HG03066 (cell line): ENCODE measurements around the gene LHX3.

ENCODE experiments used
- ATAC-seq: cut with Tn5 transposase; IDR thresholded peaks from one replicate; pipeline ENCODE4 v1.9.1; 2021; ENCODE audit warnings: low read depth; ENCODE audit not compliant: unreplicated experiment

LHX3 gene

DNA sequence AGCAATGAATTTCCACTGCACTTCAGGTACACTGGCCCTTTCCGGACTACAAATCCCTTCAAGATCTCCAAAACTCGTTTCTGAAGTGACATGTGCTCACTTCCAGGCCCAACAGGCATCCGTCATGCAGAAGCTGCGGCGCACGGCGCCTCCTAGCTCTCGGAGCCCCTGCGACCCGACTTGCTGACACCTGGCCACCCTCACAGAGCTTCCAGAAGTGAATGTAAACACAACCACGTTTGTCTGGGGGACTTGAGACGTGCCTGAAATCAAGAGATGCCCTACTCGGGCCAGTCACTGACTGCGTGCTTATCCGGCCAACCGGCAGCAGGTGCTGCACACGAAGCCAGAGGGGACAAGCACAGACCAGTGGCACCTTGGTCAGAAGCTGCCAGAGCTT is 4.9 kb upstream of the LHX3 start:
- no peak for ATAC-seq

DNA sequence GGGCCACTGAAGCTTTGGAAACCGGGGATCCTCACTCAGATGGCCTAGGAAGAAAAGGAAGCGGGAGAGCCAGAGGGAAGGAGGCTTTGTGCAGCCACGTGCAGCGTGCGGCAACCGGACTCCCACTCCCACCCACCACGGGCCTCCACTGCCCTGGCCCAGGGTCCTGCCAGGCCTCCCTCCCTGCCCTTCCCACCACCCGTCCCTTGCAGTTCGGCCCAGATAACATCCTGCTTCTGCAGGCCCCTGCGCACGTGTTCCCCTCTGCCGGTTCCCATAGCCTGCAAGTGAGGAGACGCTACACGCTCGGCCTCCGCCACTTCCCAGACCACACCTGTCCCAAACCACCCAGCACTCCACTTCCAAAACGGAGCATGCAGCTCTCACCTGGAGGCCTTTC is 4.3 kb upstream of the LHX3 start:
- ATAC-seq = no peak

DNA sequence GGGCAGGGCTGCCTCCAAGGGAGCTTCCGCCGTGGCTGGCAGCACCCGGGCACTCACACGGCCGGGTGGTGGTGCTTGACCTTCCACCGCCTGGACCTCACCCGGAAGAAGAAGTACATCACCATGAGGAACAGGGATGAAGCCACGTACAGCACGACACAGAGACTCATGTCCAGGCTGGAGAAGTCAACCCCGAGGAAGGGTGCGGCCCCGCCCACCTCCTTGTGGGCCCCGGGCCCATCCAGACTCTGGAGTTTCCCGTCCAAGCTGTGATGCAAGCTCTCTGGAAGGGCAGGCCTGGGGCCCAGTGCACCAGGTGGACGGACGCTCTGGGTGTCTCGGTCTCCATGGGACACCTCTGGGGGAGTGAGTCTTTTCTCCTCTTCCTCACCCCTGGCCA is 3.7 kb upstream of the LHX3 start:
- no peak for ATAC-seq

DNA sequence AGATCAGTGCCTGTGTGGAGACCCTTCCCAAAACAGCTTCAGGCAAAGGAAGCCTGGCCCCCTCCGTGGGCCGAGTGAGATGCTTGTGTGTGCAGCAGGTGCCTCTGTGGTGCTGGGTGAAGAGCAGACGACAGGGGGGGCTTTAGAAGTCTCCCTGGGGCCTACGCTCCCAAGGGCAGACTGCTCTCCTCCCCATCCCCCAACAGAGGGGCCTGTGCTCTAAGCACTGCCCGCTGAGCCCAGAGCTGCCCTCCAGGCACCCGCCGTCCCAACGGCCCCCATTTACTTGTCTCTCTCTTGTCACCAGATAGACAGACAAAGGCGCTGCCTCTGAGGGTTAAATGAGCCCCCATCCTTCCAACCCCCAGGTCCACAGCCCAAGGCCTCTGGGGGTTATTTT is 2.7 kb upstream of the LHX3 start:
- no peak for ATAC-seq

DNA sequence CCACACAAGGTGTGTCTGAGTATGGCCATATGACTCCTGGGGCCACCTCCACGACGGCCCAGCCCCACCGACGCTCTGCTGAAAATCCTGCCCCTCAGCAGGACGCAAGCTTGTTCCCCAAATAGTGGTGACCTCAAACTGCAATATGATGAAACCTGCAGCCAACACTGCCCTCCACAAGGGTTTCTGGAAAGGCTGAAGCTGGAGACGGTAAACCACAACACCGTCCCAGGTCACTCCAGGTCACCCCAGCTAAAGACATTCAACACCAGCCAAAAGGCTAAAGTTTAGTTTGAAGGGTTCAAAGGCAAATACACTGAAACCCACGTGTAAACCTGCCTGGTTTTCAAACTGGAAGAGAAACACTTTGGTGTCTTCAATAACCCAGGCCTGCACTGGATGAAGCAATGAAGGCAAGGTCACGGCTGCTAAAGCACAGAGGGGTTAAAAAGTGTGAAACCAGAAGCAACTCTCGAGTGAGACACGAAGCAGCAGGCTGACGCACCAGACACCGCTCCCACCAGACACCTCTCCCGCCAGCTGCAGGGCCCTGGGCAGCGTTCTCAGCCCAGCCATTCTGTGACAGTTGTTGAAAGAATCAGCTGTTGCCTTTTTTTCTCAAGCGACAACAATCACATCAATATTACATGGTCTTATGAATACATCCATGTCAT is 1.8 kb upstream of the LHX3 start:
- no peak for ATAC-seq

DNA sequence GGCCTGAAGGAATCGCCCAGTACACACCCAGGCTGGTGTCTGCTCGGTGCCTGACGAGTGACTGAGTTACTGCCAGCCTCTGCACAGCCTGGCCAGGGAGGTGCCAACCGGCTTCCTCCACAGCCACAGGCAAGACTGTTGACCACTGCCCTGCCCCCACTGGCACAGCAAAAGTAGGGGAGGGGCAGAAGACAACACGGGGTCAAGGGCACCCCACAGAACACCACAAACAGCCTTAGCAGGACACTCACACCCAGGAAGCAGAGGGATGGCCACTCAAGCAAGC is 722 bp upstream of the LHX3 start:
- ATAC-seq = no peak

DNA sequence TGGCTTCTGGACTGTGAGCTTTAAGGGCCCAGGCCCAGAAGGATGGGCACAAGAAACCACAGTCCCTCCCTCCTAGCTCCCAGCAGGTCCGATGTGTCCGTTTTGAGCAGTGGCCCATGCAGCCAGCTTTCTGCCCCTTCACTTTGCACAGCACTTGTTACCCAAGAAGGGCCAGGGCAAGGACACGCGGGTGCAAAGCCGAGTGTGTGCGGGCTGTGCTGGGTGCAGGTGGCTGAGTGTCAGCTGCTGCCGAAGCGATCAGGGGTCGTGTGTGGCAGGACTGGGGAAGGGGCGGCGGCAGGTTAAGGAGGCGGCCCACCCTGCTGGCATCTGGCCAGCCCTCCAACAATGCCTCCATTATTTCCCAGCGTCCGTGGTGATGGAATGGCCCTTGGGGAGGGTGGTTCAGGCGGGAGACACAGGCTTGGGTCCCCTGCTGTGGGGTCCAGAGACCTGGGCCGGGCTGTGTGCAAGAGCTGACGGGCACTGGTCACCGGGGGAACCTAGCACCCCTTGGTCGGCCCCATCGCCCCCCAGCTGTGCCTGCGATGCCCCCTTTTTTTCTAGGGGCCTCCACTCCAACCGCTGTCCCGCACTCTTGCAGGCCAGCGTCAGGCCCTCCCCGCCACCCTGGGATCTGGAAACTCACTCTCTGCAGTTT is 653 bp downstream of the LHX3 start:
- no peak for ATAC-seq

DNA sequence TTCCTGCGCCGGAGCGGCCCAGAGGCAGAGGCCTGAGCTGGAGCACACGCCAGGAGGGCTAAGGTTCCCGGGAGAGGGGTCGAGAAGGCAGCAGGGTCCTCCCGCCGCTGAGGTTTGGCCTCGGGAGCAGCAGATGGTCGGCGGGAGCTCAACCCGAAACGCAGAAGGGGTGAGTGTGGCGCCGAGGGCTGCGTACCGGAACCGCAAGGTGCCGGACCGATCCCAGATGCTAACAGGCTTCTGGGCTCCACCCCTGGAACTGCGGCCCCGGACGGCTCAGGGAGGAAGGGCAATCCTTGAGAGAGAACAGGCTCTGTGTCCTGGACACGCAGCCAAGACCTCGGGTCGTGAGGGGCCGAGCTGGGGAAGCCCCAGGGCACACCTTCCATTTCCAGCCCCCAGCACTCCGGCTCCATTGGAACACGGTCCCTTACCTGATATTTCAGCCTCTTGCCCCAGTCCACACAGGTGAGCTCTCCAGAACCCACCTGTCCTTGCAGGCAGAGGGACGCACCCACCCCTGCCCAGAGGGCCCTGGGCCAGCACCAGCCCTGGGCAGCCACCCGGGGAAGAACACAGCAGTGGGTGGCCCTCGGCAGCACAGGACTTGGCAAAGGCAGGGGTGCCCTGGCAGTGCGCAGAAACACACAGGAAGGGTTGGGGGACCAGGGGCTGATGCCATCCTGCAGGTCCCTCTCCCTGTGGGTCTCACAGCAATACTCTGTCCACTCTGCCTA is 1.4 kb downstream of the LHX3 start:
- ATAC-seq = no peak

DNA sequence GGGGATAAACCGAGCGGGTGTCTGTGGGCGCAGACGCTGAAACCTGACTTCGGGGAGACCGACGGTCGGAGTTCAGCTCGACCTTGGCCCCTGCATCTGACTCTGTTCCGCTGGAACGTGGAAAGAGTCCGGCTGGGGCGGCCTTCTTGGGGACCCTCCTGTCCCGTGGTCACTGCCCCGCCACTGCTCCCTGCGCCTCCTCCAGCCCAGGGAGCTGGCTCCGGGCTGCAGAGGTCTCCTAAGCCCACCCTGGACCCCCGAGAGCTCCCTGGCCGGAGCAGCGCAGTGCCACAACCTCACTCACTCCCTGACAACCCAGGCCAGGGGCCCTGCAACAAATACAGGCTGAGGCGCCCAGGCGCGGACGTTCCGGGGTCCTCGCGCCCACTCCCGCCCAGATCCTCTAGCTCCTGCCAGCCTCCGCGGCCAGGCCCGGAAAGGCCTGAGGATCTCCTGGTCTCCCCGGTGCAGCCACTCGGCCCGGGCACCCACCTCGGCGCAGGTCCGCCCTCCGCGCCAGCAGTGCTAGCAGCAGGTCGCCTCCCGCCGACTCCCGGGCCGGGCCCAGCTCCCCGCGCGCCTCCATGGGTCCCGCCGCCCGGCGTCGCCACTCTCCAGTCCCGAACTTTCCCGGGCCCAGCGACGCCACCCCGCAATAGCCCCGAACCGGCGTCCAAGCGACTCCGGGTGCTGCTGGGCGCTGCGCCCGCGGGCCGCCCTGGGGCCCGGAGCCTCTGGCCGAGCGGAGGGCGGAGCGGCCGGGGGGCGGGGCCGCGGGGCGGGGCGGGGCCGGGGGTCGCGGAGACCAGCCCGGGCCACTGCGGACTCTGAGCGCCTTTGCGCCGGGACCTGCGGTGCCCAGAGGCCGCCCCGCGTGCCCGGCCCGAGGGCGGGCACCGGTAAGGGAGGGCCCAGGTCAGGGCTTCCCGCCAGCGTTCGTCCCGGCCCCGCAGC is 2.2 kb downstream of the LHX3 start:
- no peak for ATAC-seq

DNA sequence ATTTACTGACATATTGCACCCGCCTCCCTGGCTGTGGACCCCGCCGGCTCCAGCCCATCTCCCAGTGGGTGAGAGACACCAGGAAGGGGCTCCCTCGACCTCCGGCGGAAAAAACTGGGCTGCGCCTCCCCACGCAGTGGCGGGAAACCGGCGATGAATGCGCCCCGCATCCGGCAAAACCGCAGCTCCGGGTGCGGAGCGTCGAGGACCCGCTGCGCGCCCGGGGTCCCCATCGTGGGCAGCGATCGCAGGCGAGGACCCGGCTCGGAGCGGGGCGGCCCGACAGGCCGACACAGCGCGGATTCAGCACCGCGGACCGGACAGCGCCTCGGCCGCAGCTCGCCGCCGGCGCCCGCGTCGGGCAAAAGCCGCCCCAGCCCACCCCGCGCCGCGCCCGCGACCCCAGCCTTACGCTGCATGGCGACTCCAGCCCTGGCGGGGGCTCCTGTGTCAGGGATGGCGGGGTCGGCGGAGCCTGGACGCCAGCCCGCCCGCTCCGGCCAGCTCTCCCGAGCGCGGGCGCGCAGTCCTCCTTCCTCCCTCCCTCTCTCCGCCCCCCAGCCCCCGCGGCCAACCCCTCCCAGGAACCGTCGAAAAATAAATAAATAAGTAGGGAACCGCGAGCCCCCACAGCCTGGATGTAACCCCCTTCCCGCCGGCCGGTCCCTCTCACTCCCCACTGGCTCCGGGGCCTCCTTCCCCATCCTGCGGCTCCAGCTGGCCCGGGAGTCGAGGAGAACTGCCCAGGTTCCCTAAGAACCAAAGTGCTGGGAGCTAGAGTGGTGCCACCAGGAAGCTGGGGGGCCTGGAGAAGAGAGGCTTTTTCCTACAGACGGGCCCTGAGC is 3.1 kb downstream of the LHX3 start:
- no peak for ATAC-seq

DNA sequence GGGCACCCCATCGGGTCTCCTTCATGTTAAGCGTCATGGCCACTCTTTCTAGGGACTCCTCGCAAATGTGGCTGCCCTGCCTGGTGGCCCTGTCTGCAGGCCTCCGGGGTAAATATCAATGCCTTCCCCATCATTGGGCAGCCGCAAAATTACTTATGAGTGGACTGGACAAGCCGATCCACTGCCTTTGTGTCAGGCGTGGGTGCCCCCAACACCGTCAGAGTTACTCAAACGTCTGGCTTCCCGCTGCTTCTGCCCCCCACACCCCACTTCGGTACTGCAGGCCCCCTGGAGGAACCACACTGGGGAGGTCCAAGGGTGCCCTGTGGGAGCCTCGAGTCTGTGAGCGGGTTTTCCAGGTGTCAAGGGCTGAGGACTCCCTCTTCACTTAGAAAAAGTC is 3.8 kb downstream of the LHX3 start:
- no peak for ATAC-seq

DNA sequence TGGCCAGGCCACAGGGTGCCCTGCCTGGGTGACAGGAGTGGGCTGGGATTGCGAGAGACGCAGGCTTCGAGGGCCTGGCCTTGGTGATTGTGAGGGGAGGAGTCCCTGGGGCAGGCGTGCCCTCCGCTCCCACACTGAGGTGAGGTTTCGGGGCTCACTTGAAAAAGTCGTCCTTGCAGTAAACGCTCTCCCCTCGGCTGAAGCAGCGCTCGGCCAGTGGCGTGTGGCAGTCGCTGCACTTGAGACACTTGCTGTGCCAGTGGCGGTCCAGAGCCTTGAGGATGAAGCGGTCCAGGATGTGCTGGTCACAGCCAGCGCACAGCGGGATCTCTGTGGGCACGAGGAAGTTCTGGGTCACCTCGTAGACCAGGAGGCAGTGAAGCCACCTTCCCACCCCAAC is 4.5 kb downstream of the LHX3 start:
- no peak for ATAC-seq

DNA sequence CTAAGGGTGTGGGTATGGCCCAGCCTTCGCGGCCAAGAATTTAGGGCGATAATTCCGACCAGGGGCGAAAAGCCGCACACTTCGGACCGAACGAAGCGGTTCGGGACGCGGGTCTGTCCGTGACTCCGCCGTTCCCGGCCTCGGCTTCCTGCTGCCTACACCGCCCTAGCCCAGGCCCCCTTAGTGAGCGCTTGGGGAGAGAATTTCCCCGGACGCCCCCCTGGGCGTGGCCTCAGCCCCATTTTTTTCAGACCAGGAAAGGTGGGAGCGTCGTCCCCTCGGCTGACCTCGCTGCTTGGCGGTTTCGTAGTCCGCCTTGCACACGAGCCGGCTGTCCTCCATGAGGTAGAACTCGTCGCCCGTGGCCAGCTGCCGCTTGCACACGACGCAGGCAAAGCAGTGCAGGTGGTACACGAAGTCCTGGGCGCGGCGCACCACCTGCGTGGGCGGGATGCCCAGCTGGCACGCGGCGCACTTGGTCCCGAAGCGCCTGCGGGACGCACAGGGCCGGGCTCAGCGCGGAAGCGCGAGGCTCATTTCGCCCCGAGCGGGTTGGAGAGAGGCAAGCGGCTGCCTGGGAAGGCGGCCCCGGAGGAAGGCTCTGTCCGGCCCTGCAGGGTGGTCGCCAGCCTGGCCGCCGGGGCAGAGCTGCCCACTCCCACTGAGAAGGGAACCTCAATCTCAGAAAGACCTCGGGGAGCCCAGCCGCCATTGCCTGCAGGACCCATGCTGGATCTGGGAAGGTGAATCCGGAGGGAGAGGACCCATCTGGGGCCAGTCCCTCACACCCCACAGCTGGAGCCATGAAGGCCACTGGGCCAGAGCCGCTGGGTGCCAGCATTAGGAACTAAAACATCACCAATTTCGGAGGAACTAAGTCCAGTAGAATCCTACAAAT is 5.3 kb downstream of the LHX3 start:
- ATAC-seq = no peak

DNA sequence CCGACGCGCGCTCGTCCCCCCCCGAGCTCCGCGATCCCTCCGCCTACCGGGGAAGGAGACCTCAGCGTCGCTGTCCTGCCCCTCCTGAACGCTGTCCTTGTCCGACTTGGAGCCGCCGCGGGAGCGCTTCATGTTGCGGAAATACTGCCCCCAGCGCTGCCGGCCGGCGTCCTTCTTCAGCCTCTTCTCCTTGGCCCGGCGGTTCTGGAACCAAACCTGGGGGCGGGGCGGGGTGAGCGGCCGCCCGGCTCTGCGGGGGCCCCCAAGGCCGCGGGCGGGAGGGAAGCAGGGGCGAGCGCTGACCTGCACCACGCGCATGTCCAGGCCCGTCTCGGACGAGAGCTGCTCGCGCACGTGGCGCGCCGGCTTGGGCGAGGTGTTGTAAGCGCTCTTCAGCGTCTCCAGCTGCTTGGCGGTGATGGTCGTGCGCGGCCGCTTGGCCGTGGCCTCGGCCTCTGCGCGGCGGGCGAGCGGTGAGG is 6.3 kb downstream of the LHX3 start:
- ATAC-seq = no peak

DNA sequence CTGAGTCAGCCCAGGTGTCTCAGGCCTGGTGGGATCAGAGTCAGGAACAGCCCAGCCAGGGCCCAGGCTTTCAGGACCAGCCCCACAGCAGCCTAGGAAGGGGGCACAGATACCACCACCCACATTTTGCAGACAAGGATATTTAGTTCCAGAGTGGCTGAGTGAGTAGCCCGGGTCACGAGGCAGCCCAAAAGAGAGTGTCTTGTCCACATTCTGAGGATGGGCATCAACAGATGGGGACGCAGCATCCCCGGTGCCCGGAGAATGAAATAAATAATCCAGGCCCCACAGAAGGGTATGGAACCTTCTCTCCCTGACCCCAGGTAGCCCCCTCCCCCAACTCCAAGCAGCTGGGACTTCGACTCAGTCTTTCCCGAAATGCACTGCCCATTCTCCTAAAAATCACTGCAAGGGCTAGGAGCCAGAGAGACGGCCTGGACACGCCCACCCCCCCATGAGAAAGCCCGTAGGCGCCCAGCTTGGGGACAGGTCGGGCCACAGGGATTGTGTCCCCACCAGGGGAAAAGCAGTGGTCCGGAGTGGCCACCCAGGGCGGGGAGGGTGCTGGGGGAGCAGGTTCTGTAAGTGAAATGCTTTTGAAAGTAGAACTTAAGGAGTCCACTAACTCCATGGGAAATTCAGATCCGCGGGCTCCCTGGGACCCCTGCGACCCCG is 6.9 kb downstream of the LHX3 start:
- ATAC-seq = no peak

DNA sequence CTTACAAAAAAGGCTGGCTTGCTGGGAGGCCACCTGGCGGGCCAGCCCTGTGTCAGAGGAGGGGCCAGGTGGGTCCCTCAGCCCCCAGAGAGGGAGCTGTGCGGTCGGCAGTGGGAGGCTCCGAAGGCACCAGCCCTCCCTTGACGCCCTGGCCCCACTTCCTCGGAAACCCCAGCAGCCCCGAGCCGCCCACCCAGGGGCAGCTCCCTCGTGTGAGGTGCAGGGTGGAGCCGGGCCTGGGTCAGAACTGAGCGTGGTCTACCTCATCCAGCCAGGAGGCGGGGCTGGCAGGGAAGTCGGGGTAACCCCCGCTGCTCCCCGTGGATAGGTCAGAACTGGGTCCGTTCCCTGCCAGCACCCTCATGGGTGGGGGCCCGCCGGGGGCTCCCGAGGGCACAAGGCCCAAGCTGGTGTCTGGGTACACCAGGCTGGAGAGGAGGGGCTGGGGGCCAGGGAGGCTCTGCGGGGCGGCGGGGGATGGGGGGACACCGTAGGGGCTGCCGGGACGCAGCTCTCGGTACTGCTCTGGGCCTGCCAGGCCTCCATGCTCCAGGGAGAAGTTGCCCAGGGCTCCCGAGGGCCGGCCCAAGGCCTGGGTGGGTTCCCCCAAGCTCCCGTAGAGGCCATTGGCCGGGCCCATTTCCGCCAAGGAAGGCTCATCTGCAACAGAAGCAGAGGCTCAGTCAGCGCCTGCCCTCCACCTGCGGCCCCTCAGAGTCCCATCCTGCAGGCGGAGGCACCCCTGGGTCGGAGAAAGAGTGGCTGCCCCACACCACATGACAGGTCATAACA is 7.6 kb downstream of the LHX3 start:
- no peak for ATAC-seq

DNA sequence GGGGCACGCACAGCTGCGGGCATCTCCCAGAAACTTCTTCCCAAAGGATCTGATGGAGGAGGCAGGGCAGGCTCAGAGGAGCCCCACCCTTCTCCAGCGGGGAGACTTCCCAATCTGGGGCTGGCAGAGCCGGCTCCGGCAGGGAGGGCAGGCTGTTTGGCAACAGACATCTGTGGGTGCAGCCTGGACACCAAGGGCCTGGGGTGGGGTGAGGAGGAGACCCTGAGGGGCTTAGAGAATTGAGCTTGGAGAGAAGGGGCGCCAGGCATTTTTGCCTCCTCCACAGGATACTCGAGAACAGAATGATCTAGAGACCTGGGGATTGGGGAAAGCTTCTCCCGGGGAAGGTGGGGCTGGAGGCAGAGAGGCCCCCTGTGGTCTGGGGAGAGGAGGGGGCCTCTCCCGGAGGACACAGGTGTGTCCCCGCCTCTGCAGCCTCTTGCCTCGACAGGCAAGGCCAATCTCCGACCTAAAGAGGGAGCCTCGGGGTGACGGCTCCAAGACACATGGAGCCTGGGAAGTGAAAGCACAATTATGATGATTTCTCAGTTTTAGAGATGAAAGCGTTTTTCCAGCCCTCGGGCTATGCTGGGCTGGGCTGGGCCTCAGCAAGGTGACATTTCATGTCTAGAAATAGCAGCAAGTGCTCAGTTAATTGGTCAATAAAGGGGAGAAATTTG is 8.4 kb downstream of the LHX3 start:
- no peak for ATAC-seq
